Measurements from ENCODE around the gene CCT2.

Gene CCT2

DNA sequence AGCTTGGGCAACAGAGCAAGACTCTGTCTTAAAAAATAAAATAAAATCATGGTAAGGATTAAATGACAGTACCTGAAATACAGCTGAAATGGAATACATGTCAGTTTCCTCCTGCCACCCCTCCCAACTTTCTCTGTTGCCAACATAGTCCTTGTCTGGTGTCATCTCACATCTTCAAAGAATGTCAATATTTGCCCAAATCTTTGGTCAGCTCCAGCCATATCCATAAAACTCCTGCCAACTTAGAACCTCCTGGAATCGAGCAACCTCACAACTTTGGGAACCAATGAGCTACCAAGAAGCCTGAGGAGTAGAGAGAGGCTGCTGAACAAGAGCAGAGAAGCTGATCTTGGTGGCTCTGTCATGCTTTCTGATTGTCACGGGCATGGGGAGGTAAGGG, 36.3 kb downstream of the CCT2 start:
- TF ChIP-seq, protein P1, sequence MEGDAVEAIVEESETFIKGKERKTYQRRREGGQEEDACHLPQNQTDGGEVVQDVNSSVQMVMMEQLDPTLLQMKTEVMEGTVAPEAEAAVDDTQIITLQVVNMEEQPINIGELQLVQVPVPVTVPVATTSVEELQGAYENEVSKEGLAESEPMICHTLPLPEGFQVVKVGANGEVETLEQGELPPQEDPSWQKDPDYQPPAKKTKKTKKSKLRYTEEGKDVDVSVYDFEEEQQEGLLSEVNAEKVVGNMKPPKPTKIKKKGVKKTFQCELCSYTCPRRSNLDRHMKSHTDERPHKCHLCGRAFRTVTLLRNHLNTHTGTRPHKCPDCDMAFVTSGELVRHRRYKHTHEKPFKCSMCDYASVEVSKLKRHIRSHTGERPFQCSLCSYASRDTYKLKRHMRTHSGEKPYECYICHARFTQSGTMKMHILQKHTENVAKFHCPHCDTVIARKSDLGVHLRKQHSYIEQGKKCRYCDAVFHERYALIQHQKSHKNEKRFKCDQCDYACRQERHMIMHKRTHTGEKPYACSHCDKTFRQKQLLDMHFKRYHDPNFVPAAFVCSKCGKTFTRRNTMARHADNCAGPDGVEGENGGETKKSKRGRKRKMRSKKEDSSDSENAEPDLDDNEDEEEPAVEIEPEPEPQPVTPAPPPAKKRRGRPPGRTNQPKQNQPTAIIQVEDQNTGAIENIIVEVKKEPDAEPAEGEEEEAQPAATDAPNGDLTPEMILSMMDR (conservative IDR thresholded peaks at IDR 0.05; ENCODE audit: low read depth), result no peak
- DNase-seq (ENCODE audit: low spot score), result no peak
- CTCF ChIA-PET, result interaction anchor here (0.6 kb wide), 1 partner anchor 11 kb away, joined by 4 read pairs; no protein-coding TSS in a partner anchor
- POLR2A ChIA-PET (ENCODE audit: low non-redundant PET), result no interaction called here
- H3K27ac ChIP-seq, result no peak overlapping the region

DNA sequence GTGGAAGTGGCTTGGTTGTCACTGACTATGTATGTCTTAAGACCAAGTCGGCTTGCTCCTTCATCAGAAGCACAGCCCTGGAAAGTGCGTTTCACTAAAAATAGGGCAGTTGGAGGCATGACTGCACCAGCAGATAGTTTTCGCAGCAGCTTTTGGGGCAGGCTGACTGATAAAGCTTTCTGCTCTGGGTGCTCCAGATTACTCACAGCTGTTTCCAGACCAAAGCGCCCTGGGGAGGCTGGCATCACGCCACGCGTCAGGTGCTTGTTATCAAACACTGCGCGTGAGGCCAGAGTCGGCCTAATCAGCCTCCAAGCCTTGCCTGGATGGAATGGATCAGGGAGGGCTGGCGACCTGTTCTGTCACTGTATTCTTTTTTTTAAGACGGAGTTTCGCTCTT, 38.7 kb downstream of the CCT2 start:
- ChIA-PET CTCF (interaction anchor here (0.8 kb wide), 1 partner anchor 146 kb away, joined by 3 read pairs; no protein-coding TSS in a partner anchor), POLR2A (ENCODE audit: low non-redundant PET) (no interaction called here)
- TF ChIP-seq, protein P1 (conservative IDR thresholded peaks at IDR 0.05; ENCODE audit: low read depth), result no peak
- H3K27ac ChIP-seq, result no peak overlapping the region
- DNase-seq (ENCODE audit: low spot score), result no peak

DNA sequence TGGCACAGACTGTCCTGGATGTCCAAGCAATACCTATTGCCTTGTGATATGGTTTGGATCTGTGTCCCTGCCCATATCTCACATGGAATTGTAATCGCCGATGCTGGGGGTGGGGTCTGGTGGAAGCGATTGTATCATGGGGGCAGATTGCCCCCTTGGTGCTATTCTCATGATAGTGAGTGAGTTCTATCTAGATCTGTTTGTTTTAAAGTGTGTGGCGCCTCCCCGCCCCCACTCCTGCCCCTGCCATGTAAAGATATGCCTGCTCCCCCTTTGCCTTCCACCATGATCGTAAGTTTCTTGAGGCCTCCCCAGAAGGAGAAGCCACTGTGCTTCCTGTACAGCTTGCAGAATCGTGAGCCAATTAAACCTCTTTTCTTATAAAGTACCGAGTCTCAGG, 42.2 kb downstream of the CCT2 start:
- ChIA-PET POLR2A (ENCODE audit: low non-redundant PET) (no interaction called here), CTCF (no interaction called here)
- no peak overlapping the region for H3K27ac ChIP-seq
- DNase-seq (ENCODE audit: low spot score), result no peak
- TF ChIP-seq, protein P1 (conservative IDR thresholded peaks at IDR 0.05; ENCODE audit: low read depth), result no peak

DNA sequence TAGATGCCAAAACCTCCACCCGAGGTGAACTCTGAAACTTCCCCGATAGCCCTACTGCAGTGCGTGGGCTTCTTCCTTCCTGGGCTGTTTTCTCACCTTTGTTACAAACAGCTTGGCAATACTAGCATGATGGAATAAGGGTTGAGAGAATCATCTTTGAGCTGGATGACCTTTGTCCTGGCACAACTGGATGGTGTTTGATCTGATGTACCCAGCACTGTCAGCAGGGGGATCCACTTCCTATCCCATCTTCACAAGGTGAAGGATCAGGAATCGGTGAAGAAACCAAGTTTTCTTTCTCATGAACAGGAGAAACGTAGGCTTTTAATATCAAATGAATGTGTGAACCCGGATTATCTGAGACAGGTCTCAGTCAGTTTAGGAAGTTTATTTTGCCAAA, 44.9 kb downstream of the CCT2 start:
- POLR2A ChIA-PET (ENCODE audit: low non-redundant PET), result no interaction called here
- DNase-seq (ENCODE audit: low spot score), result peak; percentile 24
- TF ChIP-seq, protein P1 (conservative IDR thresholded peaks at IDR 0.05; ENCODE audit: low read depth), result no peak
- no peak overlapping the region for H3K27ac ChIP-seq
- CTCF ChIA-PET, result interaction anchor here (0.7 kb wide), 1 partner anchor 412 kb away, joined by 3 read pairs; no protein-coding TSS in a partner anchor

DNA sequence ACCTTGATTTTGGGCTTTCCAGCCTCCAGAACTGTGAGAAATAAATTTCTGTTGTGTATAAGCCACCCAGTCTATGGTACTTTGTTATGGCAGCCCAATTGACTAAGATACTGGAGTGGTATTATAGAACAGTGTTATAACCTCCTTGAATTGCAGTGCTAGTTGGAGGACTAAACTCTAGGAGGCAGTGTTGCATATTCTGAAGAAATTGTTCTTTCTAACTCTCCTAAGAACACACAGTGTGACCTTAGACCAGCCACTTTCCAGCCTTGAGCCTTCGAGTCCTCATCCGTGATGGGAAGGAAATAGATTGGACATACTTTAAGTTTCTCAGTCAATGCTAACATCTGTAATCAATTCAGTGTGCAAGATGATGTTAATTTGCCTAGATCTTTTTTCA, 47.8 kb downstream of the CCT2 start:
- no peak for DNase-seq (ENCODE audit: low spot score)
- ChIA-PET CTCF (interaction anchor here (0.9 kb wide), 1 partner anchor 11 kb away, joined by 4 read pairs; no protein-coding TSS in a partner anchor), POLR2A (ENCODE audit: low non-redundant PET) (no interaction called here)
- H3K27ac ChIP-seq, result no peak overlapping the region
- TF ChIP-seq, protein P1 (conservative IDR thresholded peaks at IDR 0.05; ENCODE audit: low read depth), result no peak

DNA sequence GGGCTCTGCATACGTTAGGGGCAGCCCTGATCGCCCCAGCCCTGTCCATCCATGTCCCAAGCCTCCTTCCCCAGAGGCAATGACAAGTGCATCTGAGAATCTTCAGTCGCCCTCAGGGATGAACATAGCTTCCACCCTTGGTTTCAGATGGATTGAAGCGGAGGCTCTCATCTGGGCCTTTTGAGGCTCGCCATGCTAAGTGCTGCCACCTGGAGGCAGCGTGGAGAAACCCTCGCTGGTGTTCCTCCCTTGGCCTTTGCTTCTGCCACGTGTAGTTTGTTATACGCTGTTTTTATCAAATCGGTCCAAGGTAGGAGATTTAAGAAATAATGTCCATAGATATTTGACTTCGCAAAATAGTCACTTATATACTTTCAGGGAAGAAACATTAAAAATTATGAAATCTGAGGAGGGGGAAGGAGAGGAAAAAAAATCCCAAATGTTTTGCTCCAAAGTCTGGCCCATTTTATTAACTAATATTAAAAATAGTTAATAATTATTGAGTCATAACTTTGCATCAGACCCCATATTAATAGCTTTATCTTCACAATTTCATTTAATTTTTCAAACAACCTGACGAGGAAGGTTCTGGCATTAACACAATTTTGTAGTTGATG, 54.2 kb downstream of the CCT2 start:
- H3K27ac ChIP-seq, result no peak overlapping the region
- ChIA-PET CTCF (interaction anchor here (0.6 to 1.5 kb wide), 9 partner anchors 11 to 1153 kb away, joined by 3 to 6 read pairs (median 3); no protein-coding TSS in a partner anchor), POLR2A (ENCODE audit: low non-redundant PET) (no interaction called here)
- TF ChIP-seq, protein P1 (conservative IDR thresholded peaks at IDR 0.05; ENCODE audit: low read depth), result peak; percentile 77
- DNase-seq (ENCODE audit: low spot score), result peak; percentile 66
